Body of pancreas (tissue), 4 donors: ENCODE data around the gene HS6ST2.

Experiments used
- POLR2A ChIP-seq, 3 donors: fragments of 450-650 bp; IDR thresholded peaks; one replicate each; pipeline ENCODE4 v1.6.1; 2016; ENCODE audit warnings: antibody characterized with exemption in 3 of 3, mild to moderate bottlenecking in 2 of 3
- TF ChIP-seq, protein P1 (sequence below), 7 experiments: fragments of 450-650 bp in 4 of 7; fragments of 200-600 bp in 3 of 7; sonication (generic) in 3 of 7; IDR thresholded peaks; one replicate each; pipeline ENCODE4 v1.5.1; 2016 to 2019; ENCODE audit warnings: antibody characterized with exemption in 7 of 7

DNA sequence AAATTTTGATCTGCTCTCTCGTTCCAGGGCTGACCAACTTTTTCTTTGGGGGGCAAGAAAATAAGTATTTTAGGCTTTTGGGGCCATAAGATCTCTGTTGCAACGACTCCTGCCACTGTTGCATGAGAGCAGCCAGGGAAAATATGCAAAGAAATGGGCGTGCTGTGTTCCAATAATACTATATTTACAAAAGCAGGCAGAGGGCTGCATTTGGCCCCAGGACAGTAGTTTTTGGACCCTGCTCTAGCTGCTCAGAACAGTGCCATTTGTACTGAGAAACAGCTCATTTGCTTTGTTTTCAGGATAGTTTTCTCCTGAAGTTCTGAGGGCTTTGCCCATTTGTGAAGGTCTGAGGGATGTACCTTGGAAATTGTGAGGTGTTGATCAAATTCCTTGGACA lies 334.5 kb downstream of the HS6ST2 start:
- TF ChIP-seq, protein P1, sequence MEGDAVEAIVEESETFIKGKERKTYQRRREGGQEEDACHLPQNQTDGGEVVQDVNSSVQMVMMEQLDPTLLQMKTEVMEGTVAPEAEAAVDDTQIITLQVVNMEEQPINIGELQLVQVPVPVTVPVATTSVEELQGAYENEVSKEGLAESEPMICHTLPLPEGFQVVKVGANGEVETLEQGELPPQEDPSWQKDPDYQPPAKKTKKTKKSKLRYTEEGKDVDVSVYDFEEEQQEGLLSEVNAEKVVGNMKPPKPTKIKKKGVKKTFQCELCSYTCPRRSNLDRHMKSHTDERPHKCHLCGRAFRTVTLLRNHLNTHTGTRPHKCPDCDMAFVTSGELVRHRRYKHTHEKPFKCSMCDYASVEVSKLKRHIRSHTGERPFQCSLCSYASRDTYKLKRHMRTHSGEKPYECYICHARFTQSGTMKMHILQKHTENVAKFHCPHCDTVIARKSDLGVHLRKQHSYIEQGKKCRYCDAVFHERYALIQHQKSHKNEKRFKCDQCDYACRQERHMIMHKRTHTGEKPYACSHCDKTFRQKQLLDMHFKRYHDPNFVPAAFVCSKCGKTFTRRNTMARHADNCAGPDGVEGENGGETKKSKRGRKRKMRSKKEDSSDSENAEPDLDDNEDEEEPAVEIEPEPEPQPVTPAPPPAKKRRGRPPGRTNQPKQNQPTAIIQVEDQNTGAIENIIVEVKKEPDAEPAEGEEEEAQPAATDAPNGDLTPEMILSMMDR (IDR thresholded peaks at IDR 0.05) = no peak
- TF ChIP-seq POLR2A (IDR thresholded peaks at IDR 0.05) = no peak
